Left lung (tissue), 10 donors: ENCODE results near the gene ASCC3. TPM values are rescaled to one million over a fixed set of nuclear protein-coding genes. Genes with fewer than 3 reads are reported as not detected.
A peak's percentile ranks its signal among the peaks of the same experiment; 100 is the strongest.

ENCODE experiments used
- ATAC-seq: fragments of 200-7000 bp; cut with Tn5 transposase; one replicate; pipeline ENCODE4 v1.9.1; 2020; ENCODE audit warnings: moderate library complexity
- DNase-seq, 4 donors: peaks; one replicate each; pipeline ENCODE4 v3.0.0-alpha.2; 2013 to 2020
- H3K27ac ChIP-seq, 2 donors: fragments of 200-600 bp; sonication (generic) in 1 of 2; one replicate each; pipeline versions ENCODE4 v1.5.0 to v1.8.0; 2020 to 2021
- H3K27me3 ChIP-seq, 2 donors: fragments of 200-600 bp; sonication (generic) in 1 of 2; one replicate each; pipeline versions ENCODE4 v1.5.0 to v1.8.0; 2020 to 2021
- H3K36me3 ChIP-seq, 2 donors: fragments of 200-600 bp; sonication (generic) in 1 of 2; one replicate each; pipeline versions ENCODE4 v1.5.0 to v1.8.0; 2020 to 2021
- H3K4me1 ChIP-seq, 2 donors: fragments of 200-600 bp; one replicate each; pipeline ENCODE4 v1.8.0; 2021
- H3K4me3 ChIP-seq, 2 donors: fragments of 200-600 bp; sonication (generic) in 1 of 2; one replicate each; pipeline versions ENCODE4 v1.5.0 to v1.8.0; 2020 to 2021; ENCODE audit warnings: mild to moderate bottlenecking in 1 of 2
- H3K9me3 ChIP-seq, 2 donors: fragments of 200-600 bp; sonication (generic) in 1 of 2; one replicate each; pipeline versions ENCODE4 v1.5.0 to v1.8.0; 2020 to 2021
- CTCF ChIP-seq, 2 donors: fragments of 200-600 bp; sonication (generic) in 1 of 2; IDR thresholded peaks; one replicate each; pipeline versions ENCODE4 v1.5.0 to v1.8.0; 2021; ENCODE audit warnings: antibody characterized with exemption in 2 of 2
- intact Hi-C, 2 donors: fragments of 100-400 bp; cut with DNase I; formaldehyde crosslinking; loops; one replicate each; pipeline versions ENCODE4 v1.11.2 to v1.14.2; 2022
- polyA plus RNA-seq, 6 donors: library from polyadenylated mRNA; unstranded; fragments of 120-200 nt; gene quantifications; one replicate each; pipeline ENCODE4 v1.2.1, GENCODE V29; 2013; ENCODE audit not compliant: insufficient read length in 6 of 6
- total RNA-seq, 2 donors: library from RNA; stranded (reverse); fragmentation: NEBNext Ultra II Directional; extraction: Animal tissue kit (Norgen Biotek cat#: 25700); gene quantifications; one replicate each; pipeline ENCODE4 v1.2.1, GENCODE V29; 2021
- donor health status: DM: no; HTN: yes; CAD: no.
- donor health status: DM: no; HTN: no; CAD: no.

ASCC3 gene
- total and polyA plus RNA-seq, 8 donors: 20.6 to 43.2 (median 23.4) TPM

GRCh38 chr6:100466410-100467128, 414.6 kb downstream of the ASCC3 start:
- H3K27ac ChIP-seq: no peak overlapping the region
- H3K36me3 ChIP-seq: no peaks in the 10 kb centered on the region
- no peaks in the 10 kb centered on the region for H3K9me3 ChIP-seq
- intact Hi-C loops: no loop called here
- no peak overlapping the region for H3K4me3 ChIP-seq
- DNase-seq (no peak), ATAC-seq (no peak)
- TF ChIP-seq CTCF (IDR thresholded peaks at IDR 0.05): no peak
- peaks cover 0 to 11% of the 10 kb centered on the region in 2 donors for H3K4me1 ChIP-seq
- peaks cover 99 to 100% of the 10 kb centered on the region in 2 donors for H3K27me3 ChIP-seq

- no peak for DNase-seq
- no peak for ATAC-seq
These were observed 415.3 kb downstream of the ASCC3 start for GRCh38 chr6:100465701-100466409.

GRCh38 chr6:100464903-100465700, 416.0 kb downstream of the ASCC3 start, which contains the start of gene SIM1:
SIM1 (minus strand) TSS chr6:100464921; CDS start chr6:100463468, 1,453 bp downstream.
- Histone ChIP-seq H3K27me3 (peaks cover 100% of the 10 kb centered on the region in 2 donors), H3K4me3 (peak within 1 kb of the TSS in 1 of 2 donors; percentile 11)
- ATAC-seq: peak; percentile 76

More at GRCh38 chr6:100465701-100466409, 415.3 kb downstream of the ASCC3 start:
- H3K27me3 ChIP-seq: peaks cover 99 to 100% of the 10 kb centered on the region in 2 donors
- H3K4me1 ChIP-seq: peaks cover 0 to 11% of the 10 kb centered on the region in 2 donors
- no peaks in the 10 kb centered on the region for H3K9me3 ChIP-seq
- H3K36me3 ChIP-seq: no peaks in the 10 kb centered on the region
- no peak for TF ChIP-seq CTCF (IDR thresholded peaks at IDR 0.05)
- no peak overlapping the region for H3K27ac ChIP-seq
- H3K4me3 ChIP-seq: no peak overlapping the region
- intact Hi-C loops: no loop called here

GRCh38 chr6:100464162-100464851, 416.8 kb downstream of the ASCC3 start:
- intact Hi-C loops: no loop called here
- Histone ChIP-seq H3K27ac (no peak overlapping the region), H3K4me3 (peak overlapping the region in 1 of 2 donors; percentile 11)

More at GRCh38 chr6:100464903-100465700, 416.0 kb downstream of the ASCC3 start, which contains the start of gene SIM1:
- H3K9me3 ChIP-seq: no peaks in the 10 kb centered on the region
- peaks cover 0 to 11% of the 10 kb centered on the region in 2 donors for H3K4me1 ChIP-seq
- no peak for TF ChIP-seq CTCF (IDR thresholded peaks at IDR 0.05)
- intact Hi-C loops: no loop called here
- H3K27ac ChIP-seq: no peak within 1 kb of the TSS
- no peaks in the 10 kb centered on the region for H3K36me3 ChIP-seq
- DNase-seq: peak in 2 of 4 donors; percentile 77 to 81

More at GRCh38 chr6:100464162-100464851, 416.8 kb downstream of the ASCC3 start:
- H3K9me3 ChIP-seq: no peaks in the 10 kb centered on the region
- DNase-seq (no peak), ATAC-seq (no peak)
- H3K4me1 ChIP-seq: peaks cover 0 to 11% of the 10 kb centered on the region in 2 donors
- H3K27me3 ChIP-seq: peaks cover 100% of the 10 kb centered on the region in 2 donors
- TF ChIP-seq CTCF (IDR thresholded peaks at IDR 0.05): no peak
- no peaks in the 10 kb centered on the region for H3K36me3 ChIP-seq
